SU-DHL-6 (cell line): ENCODE measurements around the gene MMAA.

Experiments used
- H2AFZ ChIP-seq: fragments of 200-600 bp; sonication (generic); 2 replicates; pipeline ENCODE4 v1.6.1; 2014; ENCODE audit warnings: low read depth, mild to moderate bottlenecking, moderate library complexity, mixed read lengths, antibody characterized with exemption, low read length; ENCODE audit not compliant: severe bottlenecking
- H3F3A ChIP-seq: fragments of 200-600 bp; shearing (Covaris generic); 2 replicates; pipeline ENCODE4 v1.6.0; 2016; ENCODE audit warnings: antibody characterized with exemption, mild to moderate bottlenecking; ENCODE audit not compliant: insufficient read depth
- H3K27ac ChIP-seq: fragments of 200-600 bp; sonication (generic); 2 replicates; pipeline ENCODE4 v1.5.1; 2016; ENCODE audit warnings: low read depth, mild to moderate bottlenecking, low read length, moderate library complexity, mixed read lengths
- H3K27me3 ChIP-seq: fragments of 200-600 bp; sonication (generic), shearing (Covaris generic); 2 replicates; pipeline ENCODE4 v1.6.0; 2014; ENCODE audit warnings: mild to moderate bottlenecking, low read length
- H3K36me3 ChIP-seq: fragments of 200-600 bp; sonication (generic); 2 replicates; pipeline ENCODE4 v1.6.1; 2014; ENCODE audit warnings: mild to moderate bottlenecking, low read length, mixed read lengths
- H3K4me2 ChIP-seq: fragments of 300-600, 200-600 bp; shearing (Covaris generic), sonication (generic); 2 replicates; pipeline ENCODE4 v1.6.0; 2014; ENCODE audit warnings: low read length, low read depth, mild to moderate bottlenecking; ENCODE audit not compliant: poor library complexity, severe bottlenecking
- H3K4me3 ChIP-seq: fragments of 200-600 bp; sonication (generic); 2 replicates; pipeline ENCODE4 v1.5.1; 2014; ENCODE audit warnings: antibody characterized with exemption, low read length, mild to moderate bottlenecking, mixed read lengths; ENCODE audit not compliant: insufficient read depth, poor library complexity, severe bottlenecking
- H3K79me2 ChIP-seq: fragments of 200-600 bp; sonication (generic); 2 replicates; pipeline ENCODE4 v1.6.1; 2014; ENCODE audit warnings: mild to moderate bottlenecking, low read length, moderate library complexity; ENCODE audit not compliant: insufficient read depth
- H3K9ac ChIP-seq: fragments of 200-600 bp; sonication (generic); 2 replicates; pipeline ENCODE4 v1.7.0; 2014; ENCODE audit warnings: mild to moderate bottlenecking, low read length
- H3K9me2 ChIP-seq: fragments of 200-600 bp; sonication (generic); replicated peaks from 2 replicates; pipeline ENCODE4 v1.6.1; 2014; ENCODE audit warnings: low read length; ENCODE audit not compliant: insufficient read depth
- H3K9me3 ChIP-seq: fragments of 200-600 bp; sonication (generic); 2 replicates; pipeline ENCODE4 v1.6.1; 2014; ENCODE audit warnings: low read length, mixed read lengths; ENCODE audit not compliant: insufficient read depth
- H4K20me1 ChIP-seq: fragments of 200-600 bp; sonication (generic); 2 replicates; pipeline ENCODE4 v1.6.1; 2014; ENCODE audit warnings: low read depth, mild to moderate bottlenecking, antibody characterized with exemption, low read length, moderate library complexity, mixed read lengths
- EZH2phosphoT487 ChIP-seq: fragments of 200-600 bp; sonication (generic), shearing (Covaris generic); conservative IDR thresholded peaks from 2 replicates; pipeline ENCODE4 v1.6.1; 2018; ENCODE audit warnings: mild to moderate bottlenecking, antibody characterized with exemption, low read length, moderate library complexity, mixed read lengths
- TF ChIP-seq, protein P1 (sequence below): fragments of 200-600 bp; sonication (generic); IDR thresholded peaks from one replicate; pipeline ENCODE4 v1.5.1; 2017; ENCODE audit warnings: antibody characterized with exemption, mild to moderate bottlenecking, low read length, moderate library complexity; ENCODE audit not compliant: insufficient read depth, poor library complexity, severe bottlenecking

Gene MMAA

DNA sequence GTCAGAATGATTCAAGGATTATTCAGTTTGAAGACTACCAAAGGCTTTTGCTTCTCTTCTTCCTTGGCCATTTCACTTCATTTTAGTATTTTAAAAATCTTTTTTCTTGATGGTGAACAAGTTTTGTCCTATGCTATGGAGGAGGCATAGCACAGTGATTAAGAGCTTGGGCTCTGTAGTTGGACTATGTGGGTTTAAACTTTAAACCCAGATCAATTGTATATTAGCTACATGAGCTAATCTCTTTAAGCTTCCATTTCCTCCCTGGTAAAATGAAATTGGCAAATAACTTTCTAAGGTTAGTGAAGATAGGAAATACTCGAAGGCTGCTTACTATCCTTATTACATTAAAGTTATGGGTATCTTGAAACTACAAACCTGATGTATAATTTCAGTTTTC lies 37.0 kb downstream of the MMAA start:
- no peaks in the 10 kb centered on the region for H3K9me3 ChIP-seq
- H3F3A ChIP-seq, result no peaks in the 10 kb centered on the region
- H3K9ac ChIP-seq, result no peak overlapping the region
- H3K79me2 ChIP-seq, result no peaks in the 10 kb centered on the region
- no peak overlapping the region for H3K4me3 ChIP-seq
- H3K9me2 ChIP-seq, result no peaks in the 10 kb centered on the region
- H3K27ac ChIP-seq, result no peak overlapping the region
- no peaks in the 10 kb centered on the region for H3K27me3 ChIP-seq
- no peak overlapping the region for H3K4me2 ChIP-seq
- no peaks in the 10 kb centered on the region for H4K20me1 ChIP-seq
- H3K36me3 ChIP-seq, result no peaks in the 10 kb centered on the region
- H2AFZ ChIP-seq, result no peak overlapping the region
- TF ChIP-seq EZH2phosphoT487, result no peak
- TF ChIP-seq, protein P1, sequence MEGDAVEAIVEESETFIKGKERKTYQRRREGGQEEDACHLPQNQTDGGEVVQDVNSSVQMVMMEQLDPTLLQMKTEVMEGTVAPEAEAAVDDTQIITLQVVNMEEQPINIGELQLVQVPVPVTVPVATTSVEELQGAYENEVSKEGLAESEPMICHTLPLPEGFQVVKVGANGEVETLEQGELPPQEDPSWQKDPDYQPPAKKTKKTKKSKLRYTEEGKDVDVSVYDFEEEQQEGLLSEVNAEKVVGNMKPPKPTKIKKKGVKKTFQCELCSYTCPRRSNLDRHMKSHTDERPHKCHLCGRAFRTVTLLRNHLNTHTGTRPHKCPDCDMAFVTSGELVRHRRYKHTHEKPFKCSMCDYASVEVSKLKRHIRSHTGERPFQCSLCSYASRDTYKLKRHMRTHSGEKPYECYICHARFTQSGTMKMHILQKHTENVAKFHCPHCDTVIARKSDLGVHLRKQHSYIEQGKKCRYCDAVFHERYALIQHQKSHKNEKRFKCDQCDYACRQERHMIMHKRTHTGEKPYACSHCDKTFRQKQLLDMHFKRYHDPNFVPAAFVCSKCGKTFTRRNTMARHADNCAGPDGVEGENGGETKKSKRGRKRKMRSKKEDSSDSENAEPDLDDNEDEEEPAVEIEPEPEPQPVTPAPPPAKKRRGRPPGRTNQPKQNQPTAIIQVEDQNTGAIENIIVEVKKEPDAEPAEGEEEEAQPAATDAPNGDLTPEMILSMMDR, result no peak

DNA sequence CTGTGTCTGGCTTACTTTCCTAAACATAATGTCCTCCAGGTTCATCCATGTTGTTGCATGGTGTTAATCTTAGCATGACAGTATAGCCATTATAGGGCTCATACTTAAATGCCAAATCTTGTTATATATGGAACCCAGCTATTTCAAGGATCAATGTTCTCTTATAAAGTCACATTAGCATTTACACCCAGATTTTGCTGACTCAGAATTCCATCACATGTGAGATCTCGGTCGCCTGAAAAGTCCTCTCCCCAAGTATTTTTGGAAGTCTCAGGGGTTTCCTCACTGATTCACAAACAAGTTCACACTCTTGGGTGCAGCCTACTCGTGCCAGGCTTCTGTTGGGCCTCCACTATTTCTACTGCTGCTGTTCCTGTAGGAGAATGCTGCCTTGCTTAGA lies 40.9 kb downstream of the MMAA start:
- Histone ChIP-seq H3K27me3 (no peaks in the 10 kb centered on the region), H3K36me3 (no peaks in the 10 kb centered on the region), H3K9me2 (no peaks in the 10 kb centered on the region), H3K9ac (no peak overlapping the region), H3K4me2 (no peak overlapping the region), H3F3A (no peaks in the 10 kb centered on the region), H3K9me3 (no peaks in the 10 kb centered on the region), H4K20me1 (no peaks in the 10 kb centered on the region), H3K79me2 (no peaks in the 10 kb centered on the region), H3K27ac (no peak overlapping the region), H2AFZ (no peak overlapping the region), H3K4me3 (no peak overlapping the region)
- no peak for TF ChIP-seq EZH2phosphoT487
- TF ChIP-seq, protein P1, result no peak

DNA sequence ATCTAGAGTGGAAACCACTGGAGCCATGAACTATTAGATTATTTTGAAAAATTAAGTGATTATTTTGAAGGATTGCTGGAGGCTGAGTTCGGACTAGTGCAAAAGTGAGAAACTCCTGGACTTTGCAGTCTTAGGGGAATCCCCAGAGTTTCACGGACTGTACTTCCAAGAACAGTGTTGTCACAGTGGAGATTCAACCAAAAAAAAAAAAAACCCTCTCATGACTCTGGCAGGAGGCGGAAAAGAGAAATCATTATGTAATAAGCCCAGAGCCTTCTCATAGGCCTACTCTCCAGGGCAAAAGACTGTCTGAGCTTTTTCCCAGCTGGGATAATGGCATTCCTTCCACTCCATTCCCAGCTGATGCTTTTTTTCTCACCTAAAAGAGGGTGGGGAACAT lies 44.0 kb downstream of the MMAA start:
- Histone ChIP-seq H3K4me3 (no peak overlapping the region), H3K27me3 (no peaks in the 10 kb centered on the region), H3K36me3 (no peaks in the 10 kb centered on the region), H2AFZ (no peak overlapping the region), H4K20me1 (no peaks in the 10 kb centered on the region), H3K79me2 (no peaks in the 10 kb centered on the region), H3F3A (no peaks in the 10 kb centered on the region), H3K9me2 (no peaks in the 10 kb centered on the region), H3K9me3 (no peaks in the 10 kb centered on the region), H3K9ac (no peak overlapping the region), H3K27ac (no peak overlapping the region), H3K4me2 (no peak overlapping the region)
- TF ChIP-seq, protein P1, result no peak
- no peak for TF ChIP-seq EZH2phosphoT487
